ENCODE measurements around the gene SIGLEC12. TPM values are rescaled to one million over a fixed set of nuclear protein-coding genes. Genes with fewer than 3 reads are reported as not detected.

The SIGLEC12 gene
- total RNA-seq: under 1 TPM; 0.34 to 0.53 TPM

GRCh38 chr19:51501594-51502263 lies at the start of gene SIGLEC12:
Gene SIGLEC12, minus strand, starts transcription at chr19:51501800. Its CDS starts 67 bp downstream, at chr19:51501733.
- ChIA-PET CTCF (interaction anchor here (1.7 kb wide), 1 partner anchor 14 kb away, joined by 5 read pairs; no protein-coding TSS in a partner anchor), POLR2A (no interaction called here)
- peak within 1 kb of the TSS; percentile 56 for H3K4me3 Mint-ChIP-seq
- peaks cover 4% of the 10 kb centered on the region for H3K36me3 Mint-ChIP-seq (ENCODE audit: low read depth)
- DNase-seq (peak; percentile 48), ATAC-seq (peak; percentile 54)
- peaks cover 35% of the 10 kb centered on the region for H3K4me1 Mint-ChIP-seq (ENCODE audit: low read depth)
- no peaks in the 10 kb centered on the region for H3K9me3 Mint-ChIP-seq (ENCODE audit: insufficient read depth)
- H3K27ac Mint-ChIP-seq: peak within 1 kb of the TSS; percentile 87
- no peaks in the 10 kb centered on the region for H3K27me3 Mint-ChIP-seq (ENCODE audit: low read depth)

DNA sequence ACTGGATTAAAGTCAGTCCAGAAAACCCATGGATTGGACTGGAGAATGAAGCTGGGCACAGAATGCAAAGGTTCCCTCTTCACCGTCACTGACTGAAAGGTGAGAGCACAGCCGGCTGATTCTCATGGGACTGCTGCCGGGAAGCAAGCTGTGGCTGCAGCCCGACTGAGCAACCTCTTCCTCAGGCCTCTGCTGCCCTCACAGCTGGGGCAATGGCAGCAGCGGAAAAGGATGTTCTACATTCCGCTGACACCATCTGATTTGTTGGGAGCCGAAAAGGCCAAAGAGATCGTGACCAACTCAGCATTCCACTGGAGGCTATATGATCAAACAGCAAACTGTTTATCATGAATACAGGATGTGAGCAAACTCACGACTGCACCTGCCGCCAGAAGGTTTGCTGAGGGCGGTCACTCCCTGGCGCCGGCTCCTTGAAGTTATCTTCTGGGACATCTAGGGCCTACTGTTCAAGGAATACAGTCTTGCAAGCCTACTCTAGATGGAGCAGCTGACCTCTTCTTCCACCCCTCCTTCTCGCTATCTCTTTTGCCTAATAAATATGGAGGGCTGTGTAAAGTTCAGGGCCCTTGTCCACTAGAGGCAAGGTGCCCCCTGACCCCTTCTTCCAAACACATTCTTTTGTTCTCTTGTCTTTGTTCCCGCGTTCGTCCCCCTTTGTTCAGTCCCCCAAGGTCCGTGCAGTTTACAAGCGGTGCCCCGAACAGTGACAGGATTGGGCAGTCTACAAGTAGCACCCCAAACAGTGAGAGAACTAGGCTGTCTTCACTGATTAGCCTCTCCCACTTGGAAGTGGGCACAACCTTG lies 49.5 kb upstream of the SIGLEC12 start:
- H3K4me3 Mint-ChIP-seq: peak overlapping the region; percentile 30
- peaks cover 19% of the 10 kb centered on the region for H3K27me3 Mint-ChIP-seq (ENCODE audit: low read depth)
- no peak for ATAC-seq
- no peak overlapping the region for H3K27ac Mint-ChIP-seq
- no peaks in the 10 kb centered on the region for H3K36me3 Mint-ChIP-seq (ENCODE audit: low read depth)
- POLR2A ChIA-PET: no interaction called here
- DNase-seq: no peak
- CTCF ChIA-PET: no interaction called here
- H3K4me1 Mint-ChIP-seq (ENCODE audit: low read depth): peaks cover 64% of the 10 kb centered on the region
- no peaks in the 10 kb centered on the region for H3K9me3 Mint-ChIP-seq (ENCODE audit: insufficient read depth)

GRCh38 chr19:51549533-51550324 lies 48.1 kb upstream of the SIGLEC12 start:
- DNase-seq (no peak), ATAC-seq (no peak)
- H3K27ac Mint-ChIP-seq: peak overlapping the region; percentile 47
- peaks cover 18% of the 10 kb centered on the region for H3K27me3 Mint-ChIP-seq (ENCODE audit: low read depth)
- POLR2A ChIA-PET: no interaction called here
- no peak overlapping the region for H3K4me3 Mint-ChIP-seq
- peaks cover 66% of the 10 kb centered on the region for H3K4me1 Mint-ChIP-seq (ENCODE audit: low read depth)
- H3K9me3 Mint-ChIP-seq (ENCODE audit: insufficient read depth): no peaks in the 10 kb centered on the region
- no peaks in the 10 kb centered on the region for H3K36me3 Mint-ChIP-seq (ENCODE audit: low read depth)
- CTCF ChIA-PET: no interaction called here

DNA sequence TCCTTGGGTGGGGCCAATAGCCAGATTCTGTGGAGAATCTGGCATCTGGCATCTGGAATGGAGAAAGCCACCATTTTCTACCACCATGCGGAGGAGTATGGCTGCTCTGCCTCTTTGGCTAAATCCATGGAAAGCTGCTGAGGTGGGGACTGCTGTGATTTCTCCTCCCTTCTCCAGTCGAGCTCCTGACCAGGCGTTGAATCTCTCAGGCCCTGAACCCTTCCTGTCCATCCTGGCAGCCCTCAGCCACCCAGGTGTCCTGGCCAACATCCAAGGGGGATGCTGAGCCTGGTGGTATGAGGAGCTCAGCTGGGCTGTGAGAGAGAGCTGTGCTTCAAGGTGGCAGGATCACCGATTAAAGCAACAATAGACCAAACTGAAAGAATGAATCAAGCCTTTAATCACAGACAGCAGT lies 47.3 kb upstream of the SIGLEC12 start:
- Mint-ChIP-seq H3K36me3 (ENCODE audit: low read depth) (no peaks in the 10 kb centered on the region), H3K4me1 (ENCODE audit: low read depth) (peaks cover 66% of the 10 kb centered on the region), H3K27ac (no peak overlapping the region), H3K4me3 (no peak overlapping the region), H3K9me3 (ENCODE audit: insufficient read depth) (no peaks in the 10 kb centered on the region), H3K27me3 (ENCODE audit: low read depth) (peaks cover 19% of the 10 kb centered on the region)
- CTCF ChIA-PET: interaction anchor here (1.2 kb wide), 1 partner anchor 108 kb away, joined by 4 read pairs; no protein-coding TSS in a partner anchor
- DNase-seq: no peak
- POLR2A ChIA-PET: no interaction called here
- ATAC-seq: no peak

GRCh38 chr19:51548213-51548651 lies 46.6 kb upstream of the SIGLEC12 start:
- peaks cover 19% of the 10 kb centered on the region for H3K27me3 Mint-ChIP-seq (ENCODE audit: low read depth)
- CTCF ChIA-PET: interaction anchor here (1.2 to 1.3 kb wide), 2 partner anchors 17 to 109 kb away, joined by 3 to 4 read pairs; no protein-coding TSS in a partner anchor

GRCh38 chr19:51547397-51548212 lies 46.0 kb upstream of the SIGLEC12 start:
- H3K27me3 Mint-ChIP-seq (ENCODE audit: low read depth): peaks cover 17% of the 10 kb centered on the region

More at GRCh38 chr19:51548213-51548651, 46.6 kb upstream of the SIGLEC12 start:
- no peak for ATAC-seq
- Mint-ChIP-seq H3K9me3 (ENCODE audit: insufficient read depth) (no peaks in the 10 kb centered on the region), H3K36me3 (ENCODE audit: low read depth) (no peaks in the 10 kb centered on the region), H3K4me1 (ENCODE audit: low read depth) (peaks cover 65% of the 10 kb centered on the region), H3K27ac (peak overlapping the region; percentile 30), H3K4me3 (no peak overlapping the region)
- POLR2A ChIA-PET: no interaction called here
- no peak for DNase-seq

GRCh38 chr19:51546650-51547396 lies 45.2 kb upstream of the SIGLEC12 start:
- no peaks in the 10 kb centered on the region for H3K36me3 Mint-ChIP-seq (ENCODE audit: low read depth)
- no peaks in the 10 kb centered on the region for H3K9me3 Mint-ChIP-seq (ENCODE audit: insufficient read depth)
- DNase-seq (no peak), ATAC-seq (peak; percentile 76)
- peaks cover 18% of the 10 kb centered on the region for H3K27me3 Mint-ChIP-seq (ENCODE audit: low read depth)
- ChIA-PET CTCF (interaction anchor here (1.2 to 1.3 kb wide), 3 partner anchors 16 to 231 kb away, joined by 3 read pairs; no protein-coding TSS in a partner anchor), POLR2A (interaction anchor here (0.6 kb wide), 1 partner anchor 32 kb away, joined by 4 read pairs; no protein-coding TSS in a partner anchor)
- H3K27ac Mint-ChIP-seq: peak overlapping the region; percentile 34
- H3K4me3 Mint-ChIP-seq: peak overlapping the region; percentile 24
- peaks cover 54% of the 10 kb centered on the region for H3K4me1 Mint-ChIP-seq (ENCODE audit: low read depth)

More at GRCh38 chr19:51547397-51548212, 46.0 kb upstream of the SIGLEC12 start:
- DNase-seq (no peak), ATAC-seq (peak; percentile 41)
- CTCF ChIA-PET: interaction anchor here (1.2 to 1.3 kb wide), 4 partner anchors 17 to 230 kb away, joined by 3 to 4 read pairs (median 3); no protein-coding TSS in a partner anchor
- no peaks in the 10 kb centered on the region for H3K9me3 Mint-ChIP-seq (ENCODE audit: insufficient read depth)
- peak overlapping the region; percentile 24 for H3K4me3 Mint-ChIP-seq
- no peaks in the 10 kb centered on the region for H3K36me3 Mint-ChIP-seq (ENCODE audit: low read depth)
- peaks cover 61% of the 10 kb centered on the region for H3K4me1 Mint-ChIP-seq (ENCODE audit: low read depth)
- H3K27ac Mint-ChIP-seq: peak overlapping the region; percentile 30
- POLR2A ChIA-PET: interaction anchor here (0.6 kb wide), 1 partner anchor 31 kb away, joined by 4 read pairs; no protein-coding TSS in a partner anchor

GRCh38 chr19:51546107-51546649 lies 44.6 kb upstream of the SIGLEC12 start:
- POLR2A ChIA-PET: no interaction called here
- H3K4me1 Mint-ChIP-seq (ENCODE audit: low read depth): peaks cover 47% of the 10 kb centered on the region
- peak overlapping the region; percentile 34 for H3K27ac Mint-ChIP-seq
- H3K9me3 Mint-ChIP-seq (ENCODE audit: insufficient read depth): no peaks in the 10 kb centered on the region
- DNase-seq (no peak), ATAC-seq (no peak)
- peak overlapping the region; percentile 5 for H3K4me3 Mint-ChIP-seq
- CTCF ChIA-PET: interaction anchor here (1.3 kb wide), 1 partner anchor 231 kb away, joined by 3 read pairs; no protein-coding TSS in a partner anchor
- no peaks in the 10 kb centered on the region for H3K36me3 Mint-ChIP-seq (ENCODE audit: low read depth)
- H3K27me3 Mint-ChIP-seq (ENCODE audit: low read depth): peaks cover 25% of the 10 kb centered on the region

DNA sequence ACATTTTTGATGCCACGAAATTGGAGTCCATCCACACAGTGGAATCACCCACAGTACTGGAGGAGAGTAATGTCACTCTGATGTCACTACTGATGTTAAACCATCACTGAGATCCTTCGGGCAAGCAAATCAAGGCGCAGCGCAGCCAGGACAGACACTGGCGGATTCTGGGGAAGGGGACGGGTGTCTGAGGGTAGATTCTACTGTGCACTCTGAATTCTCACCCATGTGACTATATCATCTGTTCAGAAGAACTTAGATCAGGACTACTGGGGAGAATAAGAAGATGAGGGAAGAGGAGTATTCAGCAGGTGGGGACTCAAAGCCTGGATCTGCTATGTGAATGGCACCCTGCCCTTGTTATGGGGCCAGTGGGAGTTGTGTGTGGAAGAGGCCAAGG lies 42.4 kb upstream of the SIGLEC12 start:
- ChIA-PET CTCF (no interaction called here), POLR2A (no interaction called here)
- DNase-seq (peak; percentile 8), ATAC-seq (no peak)
- H3K9me3 Mint-ChIP-seq (ENCODE audit: insufficient read depth): no peaks in the 10 kb centered on the region
- H3K4me3 Mint-ChIP-seq: no peak overlapping the region
- no peaks in the 10 kb centered on the region for H3K36me3 Mint-ChIP-seq (ENCODE audit: low read depth)
- H3K27me3 Mint-ChIP-seq (ENCODE audit: low read depth): peaks cover 30% of the 10 kb centered on the region
- H3K27ac Mint-ChIP-seq: no peak overlapping the region
- H3K4me1 Mint-ChIP-seq (ENCODE audit: low read depth): peaks cover 30% of the 10 kb centered on the region

GRCh38 chr19:51542699-51543098 lies 41.1 kb upstream of the SIGLEC12 start:
- POLR2A ChIA-PET: no interaction called here
- Mint-ChIP-seq H3K27ac (no peak overlapping the region), H3K9me3 (ENCODE audit: insufficient read depth) (no peaks in the 10 kb centered on the region), H3K4me3 (no peak overlapping the region), H3K36me3 (ENCODE audit: low read depth) (no peaks in the 10 kb centered on the region), H3K4me1 (ENCODE audit: low read depth) (peaks cover 19% of the 10 kb centered on the region), H3K27me3 (ENCODE audit: low read depth) (peaks cover 36% of the 10 kb centered on the region)
- ATAC-seq: no peak
- CTCF ChIA-PET: no interaction called here
- peak; percentile 9 for DNase-seq

All from activated CD8-positive, alpha-beta T cell treated with anti-CD3 and anti-CD28 coated beads, Interleukin-2, amount 10 ng/mL, durations not matched to agents 7 days and 5 days (primary cell).